ENCODE data around the gene TCP11X2.
"Not testable (repeated sequence)": the region's sequence is repeated elsewhere in the genome, so short reads cannot be mapped to it uniquely, and the experiment has no call there.

The TCP11X2 gene

DNA sequence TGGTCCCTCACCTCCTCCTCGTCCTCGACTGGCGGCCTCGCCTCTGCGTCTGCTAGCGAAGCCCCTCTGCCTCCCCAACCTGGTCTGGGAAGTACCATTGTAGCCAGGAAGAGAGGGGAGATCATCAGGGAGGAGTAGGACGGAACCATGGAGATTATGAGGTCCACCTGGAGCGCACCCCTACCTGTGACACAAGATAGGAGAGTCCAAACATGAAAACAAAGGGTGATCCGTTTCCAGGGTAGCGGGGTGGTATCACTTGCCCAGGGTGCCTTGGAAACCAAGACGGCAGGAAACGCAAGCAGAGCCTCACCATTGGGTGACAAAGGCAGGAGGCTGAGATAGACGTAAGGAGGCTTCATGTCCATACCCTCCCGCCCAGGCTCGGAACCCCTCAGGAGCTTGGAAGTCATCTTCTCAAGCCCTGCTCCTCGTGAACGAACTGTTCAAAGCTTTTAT lies at the start of gene TCP11X2:
TCP11X2 (minus strand) TSS at position 51 of the 459 bp plus-strand sequence.
- FAIRE-seq, result not testable (repeated sequence)

DNA sequence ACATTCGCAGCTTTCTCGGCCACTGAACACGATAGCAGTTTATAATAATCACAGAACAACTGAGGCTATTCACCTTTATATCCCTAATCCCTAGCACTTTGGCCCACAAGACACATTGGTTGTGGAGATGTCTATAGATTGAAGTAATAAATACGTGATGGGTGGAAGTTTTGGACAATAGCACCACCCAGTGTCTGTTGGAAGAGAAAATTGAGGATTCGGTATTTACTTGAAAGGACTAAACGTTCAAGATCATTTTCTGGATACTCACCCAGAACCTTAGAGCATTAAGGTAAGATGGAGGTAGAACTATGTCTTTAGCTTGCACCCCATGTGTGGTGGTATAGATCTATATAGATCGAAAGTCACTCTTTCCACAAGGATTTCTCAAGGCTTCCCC lies 45.7 kb upstream of the TCP11X2 start:
- FAIRE-seq, result no peak

DNA sequence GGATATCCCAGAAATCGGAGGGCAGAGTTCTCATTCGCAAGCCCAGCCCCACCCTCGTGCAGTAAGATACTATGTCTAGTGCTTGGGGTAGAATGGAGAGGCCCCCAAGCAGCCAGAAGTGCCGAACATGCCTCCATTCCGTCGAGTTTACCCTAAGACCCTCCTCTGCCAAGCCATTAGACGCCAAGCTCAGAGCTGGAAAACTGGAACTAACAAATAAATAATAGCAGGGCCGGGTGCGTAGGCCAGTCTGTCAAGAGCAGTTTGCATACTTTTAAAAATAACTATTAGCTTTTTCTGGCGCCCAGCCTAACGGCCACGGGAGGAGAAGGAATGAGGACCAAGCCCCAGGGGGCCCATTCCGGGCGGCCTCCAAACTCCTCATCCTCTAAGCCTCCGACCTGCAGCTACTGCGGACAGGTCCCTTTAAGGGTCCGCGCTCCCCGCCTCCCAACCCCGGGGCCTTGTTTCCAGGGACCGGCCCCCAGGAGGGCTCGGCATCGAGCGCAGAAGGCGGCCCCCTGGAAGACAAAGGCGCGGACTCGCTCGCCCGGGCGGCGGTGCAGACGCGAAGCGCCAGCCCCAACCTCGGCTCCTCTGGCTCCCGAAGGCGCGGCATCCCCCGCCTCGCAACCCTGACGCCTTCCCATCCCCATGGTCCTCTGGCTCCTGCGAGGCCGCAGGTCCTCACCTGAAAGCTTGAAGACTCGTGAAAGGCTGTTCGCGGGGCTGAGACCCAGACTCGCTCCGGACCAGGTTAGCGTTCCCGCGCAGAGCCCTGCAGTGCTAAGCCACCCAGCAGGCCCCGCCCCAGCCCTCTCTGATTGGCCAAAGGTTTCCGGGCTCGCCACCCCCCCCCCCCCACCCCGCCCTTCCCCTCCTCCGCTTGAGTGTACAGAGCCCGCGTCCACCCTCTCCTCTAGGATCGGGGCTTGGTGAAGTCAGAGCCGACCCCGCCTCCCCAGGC lies 44.6 kb upstream of the TCP11X2 start, which contains the start of gene TMSB15A:
TMSB15A (minus strand) TSS at position 765 of the 967 bp plus-strand sequence.
- FAIRE-seq, result no peak

GRCh38 chrX:102514536-102514935 lies 42.9 kb upstream of the TCP11X2 start:
- FAIRE-seq, result no peak

GRCh38 chrX:102498732-102499131 lies 27.1 kb upstream of the TCP11X2 start:
- FAIRE-seq, result no peak

DNA sequence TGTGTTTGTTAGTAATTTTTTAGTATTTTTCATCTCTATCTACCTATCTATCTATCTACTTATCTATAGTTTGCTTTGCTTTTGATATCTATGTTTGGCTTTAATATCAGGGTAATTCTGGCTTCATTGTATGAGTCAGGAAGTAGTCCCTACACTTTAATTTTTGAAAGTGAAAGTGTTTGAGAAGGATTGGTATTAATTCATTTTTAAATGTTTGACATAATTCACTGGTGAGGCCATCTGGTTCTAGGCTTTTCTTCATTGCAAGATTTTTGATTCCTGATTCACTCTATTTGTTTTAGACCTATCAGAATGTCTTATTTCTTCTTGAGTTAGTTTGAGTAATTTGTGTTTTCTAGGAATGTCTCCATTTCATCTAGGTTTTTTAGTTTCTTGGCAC lies 20.2 kb upstream of the TCP11X2 start:
- no peak for FAIRE-seq

DNA sequence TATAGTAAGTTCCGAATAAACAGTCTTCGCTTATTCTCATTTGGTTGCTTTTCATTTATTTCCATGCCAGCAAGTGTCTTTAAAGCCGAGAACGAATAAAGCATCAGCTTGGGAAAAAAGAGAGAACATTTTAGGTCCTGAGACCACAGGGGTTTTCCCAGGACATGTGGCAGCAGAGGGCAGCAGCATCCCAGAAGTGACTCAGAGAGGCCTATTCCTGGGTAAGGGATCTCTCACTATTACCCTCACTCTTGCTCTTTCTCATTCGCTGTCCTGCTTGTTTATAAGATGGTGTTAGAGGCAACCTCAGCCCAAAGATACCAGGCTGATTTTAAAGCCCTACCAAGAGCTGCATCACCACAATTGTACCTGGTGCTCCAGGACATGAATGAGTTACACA lies 7.2 kb upstream of the TCP11X2 start:
- FAIRE-seq, result not testable (repeated sequence)

DNA sequence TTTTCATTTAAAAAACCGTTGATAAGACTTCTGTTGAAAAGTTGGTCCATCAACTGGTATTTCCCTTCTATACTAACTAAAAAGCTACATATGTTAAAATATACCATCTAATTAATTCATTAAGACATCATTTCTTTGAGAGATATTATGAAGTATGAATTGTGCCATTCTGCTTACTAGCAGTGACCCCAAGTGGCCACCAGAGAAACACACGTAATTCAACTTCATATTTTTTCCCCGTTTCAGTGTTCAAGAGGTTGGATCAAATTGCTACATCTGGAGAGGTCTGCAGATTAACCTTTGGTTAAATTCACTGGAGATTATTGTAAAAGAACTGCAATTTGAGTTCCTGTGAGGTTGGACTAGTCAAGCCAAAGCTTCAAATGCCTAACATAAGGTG lies 1.4 kb downstream of the TCP11X2 start:
- FAIRE-seq, result peak; percentile 87

DNA sequence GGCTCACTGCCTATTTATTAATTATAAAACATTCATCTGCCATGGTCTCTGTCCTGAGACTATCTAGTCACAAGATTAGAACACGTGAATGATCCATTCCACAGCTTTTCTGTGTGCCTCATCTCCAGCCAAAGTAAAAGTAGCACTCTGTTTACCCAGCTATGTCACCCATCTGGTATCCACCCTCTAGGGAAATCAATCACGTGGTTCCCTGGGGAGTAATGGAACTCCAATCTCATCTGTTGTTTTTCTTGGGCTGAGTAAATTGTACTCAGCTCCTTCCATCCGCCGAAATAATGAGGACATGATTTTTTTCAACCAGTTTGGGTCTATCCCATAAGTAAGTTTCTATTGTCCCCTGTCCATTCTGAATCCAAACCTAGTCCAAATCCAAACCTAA lies 13.0 kb downstream of the TCP11X2 start:
- FAIRE-seq, result not testable (repeated sequence)

DNA sequence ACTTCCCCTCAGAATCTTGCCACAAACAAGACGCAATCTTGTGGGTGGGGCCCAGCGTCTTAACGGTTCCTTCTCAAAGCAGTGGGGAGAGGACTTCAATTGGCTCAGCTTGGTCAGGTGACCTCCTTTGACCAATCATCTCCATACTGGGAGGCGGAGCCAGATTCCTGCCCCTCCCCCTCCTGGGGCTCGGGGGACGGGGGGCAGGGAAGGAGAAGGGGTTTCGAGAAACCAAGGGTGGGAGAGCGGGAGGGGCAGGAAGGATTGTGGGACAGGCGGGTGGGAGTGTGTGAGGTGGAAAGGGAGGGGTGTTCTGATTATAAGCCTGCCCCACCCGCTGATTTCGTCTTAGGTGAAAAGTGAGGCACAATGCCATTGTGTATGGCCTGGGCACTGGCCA lies 31.7 kb downstream of the TCP11X2 start, which contains the start of gene NXF2B:
NXF2B (minus strand) TSS at position 101 of the 400 bp plus-strand sequence. CDS start 59,972 bp downstream, outside the sequence.
- FAIRE-seq, result not testable (repeated sequence)

- FAIRE-seq, result not testable (repeated sequence)
Measured at GRCh38 chrX:102414493-102414892, 57.1 kb downstream of the TCP11X2 start.

All from endometrium (tissue), 2 donors.